Activated T-cell treated with anti-CD3 and anti-CD28 coated beads for 1 hour (primary cell): ENCODE measurements around the gene PSMG1.
"Not testable (repeated sequence)": the region's sequence is repeated elsewhere in the genome, so short reads cannot be mapped to it uniquely, and the experiment has no call there.

Experiments used
- DNase-seq: peaks from one replicate; pipeline ENCODE4 v3.0.0-alpha.2; 2020; ENCODE audit warnings: low read depth

Gene PSMG1

DNA sequence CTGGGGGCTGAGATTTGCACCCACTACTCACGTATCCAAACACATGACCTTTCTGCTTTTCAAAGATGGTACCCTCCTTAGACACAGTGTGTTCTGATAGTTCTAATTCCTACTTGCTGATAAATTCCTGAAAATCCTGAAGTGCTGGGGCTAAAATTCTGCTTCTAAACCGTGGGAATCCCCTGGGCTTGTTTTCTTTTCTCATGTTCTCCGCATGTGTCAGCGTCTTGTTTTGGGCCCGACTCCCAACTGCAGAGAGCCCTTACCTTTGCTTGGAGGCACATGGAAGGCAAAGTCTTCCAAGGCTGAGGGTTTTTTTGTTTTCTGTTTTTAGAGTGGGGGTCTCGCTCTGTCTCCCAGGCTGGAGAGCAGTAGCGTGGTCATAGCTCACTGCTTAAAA is 27.2 kb downstream of the PSMG1 start:
- DNase-seq = no peak

DNA sequence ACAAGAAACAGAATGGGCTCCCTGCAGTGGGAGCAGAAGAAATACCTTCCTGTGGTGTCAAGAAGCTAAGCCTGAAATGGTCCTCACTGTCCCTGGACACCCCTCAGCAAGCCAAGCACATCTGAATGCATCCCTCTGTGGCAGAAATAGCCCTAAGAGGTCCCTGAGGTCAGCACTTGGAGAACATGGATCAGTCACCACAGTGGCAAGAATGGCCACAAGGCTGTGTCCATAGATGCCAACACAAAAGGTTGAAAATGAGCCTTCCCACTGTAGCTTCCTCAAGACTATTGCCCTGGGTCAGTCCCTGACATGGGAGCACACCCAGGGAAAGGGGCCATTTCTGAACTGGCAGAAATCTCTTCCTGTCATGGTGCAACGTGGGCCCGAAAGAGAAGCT is 27.7 kb downstream of the PSMG1 start:
- DNase-seq = no peak

DNA sequence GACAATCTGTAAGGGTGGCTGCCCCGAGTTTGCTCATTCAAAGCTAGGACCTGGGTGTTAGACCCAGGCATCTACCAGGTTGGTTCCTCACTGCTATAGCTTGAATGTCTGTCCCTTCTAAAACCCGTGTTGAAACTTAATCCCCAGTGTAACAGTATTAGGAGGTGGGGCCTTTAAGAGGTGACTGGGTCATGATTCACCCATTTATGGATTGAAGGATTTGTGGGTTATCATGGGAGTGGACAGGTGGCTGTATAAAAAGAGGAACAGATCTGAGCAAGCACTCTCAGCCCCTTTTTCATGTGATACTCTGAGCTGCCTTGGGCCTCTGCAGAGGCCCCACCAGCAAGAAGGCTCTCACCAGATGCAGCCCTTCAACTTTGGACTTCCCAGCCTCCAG is 29.4 kb downstream of the PSMG1 start:
- no peak for DNase-seq

DNA sequence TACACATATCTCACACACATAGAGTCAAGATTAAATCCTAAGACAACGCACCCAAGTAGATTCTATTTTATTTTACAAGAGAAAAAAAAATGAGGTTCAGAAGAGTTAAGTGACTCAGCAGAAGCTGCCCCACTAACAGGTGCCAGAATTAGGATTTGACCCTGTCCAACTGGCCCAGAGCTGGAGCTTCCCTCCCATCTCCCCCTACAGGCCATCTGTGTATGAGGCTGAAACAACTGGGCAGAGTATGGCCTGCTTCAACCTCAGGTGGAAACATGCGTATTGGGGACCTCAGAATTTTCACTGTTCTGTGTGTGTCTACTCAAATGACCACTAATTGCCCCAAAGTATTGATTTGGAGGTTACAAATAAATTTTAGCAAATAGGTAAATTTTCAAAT is 29.9 kb downstream of the PSMG1 start:
- DNase-seq = no peak

DNA sequence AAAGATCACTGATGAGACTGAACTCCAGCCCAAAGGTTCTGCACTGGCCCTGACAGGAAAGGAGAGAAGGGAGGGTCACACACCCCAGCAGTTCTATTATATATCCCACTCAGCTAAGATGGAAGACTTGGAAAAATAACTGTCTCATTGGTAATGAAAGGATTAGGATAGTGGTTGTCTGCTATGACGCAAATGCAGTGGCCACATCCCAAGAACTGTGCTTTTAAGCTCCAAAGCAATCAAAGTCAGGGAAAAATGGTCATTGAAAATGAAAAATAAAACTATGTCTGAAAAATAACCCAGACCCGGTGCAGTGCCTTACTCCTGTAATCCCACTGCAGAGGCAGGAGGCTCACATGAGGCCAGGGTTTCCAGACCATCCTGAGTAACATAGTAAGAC is 31.0 kb downstream of the PSMG1 start:
- DNase-seq = no peak

DNA sequence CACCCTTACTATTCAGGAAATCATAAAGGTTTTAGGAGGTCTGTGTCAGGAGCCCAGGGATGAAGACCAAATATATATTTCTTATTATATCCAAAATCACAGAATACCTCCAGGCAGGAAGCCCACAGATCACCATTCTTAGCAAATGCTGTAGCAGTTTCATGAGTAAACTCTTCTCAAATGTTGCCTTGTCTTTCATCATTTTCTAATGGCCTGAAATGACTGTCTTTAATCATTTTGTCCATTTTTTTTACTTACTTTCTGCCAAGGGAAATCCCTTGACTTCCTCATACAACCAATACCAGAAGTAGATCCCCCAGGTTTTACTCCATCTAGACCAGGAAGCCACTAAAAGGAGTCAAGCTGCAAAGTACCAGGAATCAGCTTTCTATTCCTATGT is 32.4 kb downstream of the PSMG1 start:
- DNase-seq = no peak

DNA sequence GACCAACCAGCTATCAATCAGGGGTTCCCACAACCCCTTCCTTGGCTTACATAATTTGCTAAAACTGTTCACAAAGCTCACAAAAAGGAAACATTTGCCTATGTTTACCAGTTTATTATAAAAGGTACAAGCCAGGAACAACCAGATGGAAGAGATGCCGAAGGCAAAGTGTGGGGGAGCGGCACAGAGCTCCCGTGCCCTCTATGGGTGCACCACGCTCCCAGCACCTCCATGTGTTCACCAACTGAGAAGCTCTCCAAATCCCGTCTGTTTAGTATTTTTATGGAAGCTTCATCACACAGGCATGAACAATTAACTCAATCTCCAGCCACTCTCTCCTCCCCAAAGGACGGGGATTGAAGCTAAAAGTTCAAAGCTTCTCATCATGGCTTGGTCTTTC is 32.9 kb downstream of the PSMG1 start:
- no peak for DNase-seq

DNA sequence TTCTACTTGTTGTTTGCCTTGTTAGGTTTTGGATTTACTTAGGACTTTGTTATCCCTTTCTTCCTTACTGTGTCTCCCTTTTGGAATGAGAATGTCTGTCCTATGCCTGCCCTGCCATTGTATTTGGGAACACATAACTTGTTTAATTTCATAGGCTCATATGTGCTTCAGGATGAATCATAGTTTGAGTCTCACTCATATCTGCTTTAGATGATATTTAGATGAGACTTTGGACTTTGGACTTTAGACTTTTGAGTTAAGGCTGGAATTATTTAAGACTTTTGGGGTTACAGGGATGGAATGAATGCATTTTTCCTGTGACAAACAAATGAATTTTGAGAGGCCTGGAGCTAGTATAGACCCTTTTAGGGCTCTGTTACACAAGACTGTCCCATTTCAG is 33.4 kb downstream of the PSMG1 start:
- no peak for DNase-seq

DNA sequence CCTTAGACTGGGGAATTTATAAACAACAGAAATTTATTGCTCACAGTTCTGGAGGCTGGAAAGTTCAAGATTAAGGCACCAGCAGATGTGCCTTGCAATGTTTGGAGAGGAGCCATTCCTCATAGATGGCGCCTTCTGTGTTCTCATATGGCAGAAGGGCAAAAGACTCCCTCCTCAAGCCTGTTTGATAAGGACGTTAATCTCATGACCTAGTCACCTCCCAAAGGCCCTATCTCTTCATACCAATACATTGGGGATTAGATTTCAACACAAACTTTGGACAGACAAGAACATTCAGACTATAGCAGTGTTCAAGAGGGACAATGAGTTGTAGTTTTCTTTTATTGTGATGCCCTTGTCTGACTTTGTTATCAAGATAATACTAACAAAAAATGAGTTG is 34.3 kb downstream of the PSMG1 start:
- DNase-seq = no peak

DNA sequence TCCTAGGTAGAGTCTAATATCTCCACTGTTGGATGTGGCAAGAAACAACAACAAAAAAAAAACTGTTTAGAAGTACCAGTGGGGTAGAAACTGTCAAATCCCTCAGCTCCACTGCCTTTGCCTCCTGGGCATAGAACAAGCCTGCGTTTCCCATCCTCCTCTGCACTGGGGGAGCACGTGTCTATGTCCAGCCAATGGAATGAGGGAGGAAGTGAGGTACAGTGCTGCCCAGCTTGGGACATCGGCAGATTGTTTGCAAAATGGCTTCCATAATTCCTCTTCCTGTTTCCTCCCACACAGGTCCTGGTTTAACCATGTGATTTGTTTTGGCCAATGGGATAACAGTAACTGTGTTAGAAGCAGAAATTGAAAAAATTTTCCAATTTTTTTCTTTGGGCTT is 39.1 kb downstream of the PSMG1 start:
- DNase-seq = no peak

DNA sequence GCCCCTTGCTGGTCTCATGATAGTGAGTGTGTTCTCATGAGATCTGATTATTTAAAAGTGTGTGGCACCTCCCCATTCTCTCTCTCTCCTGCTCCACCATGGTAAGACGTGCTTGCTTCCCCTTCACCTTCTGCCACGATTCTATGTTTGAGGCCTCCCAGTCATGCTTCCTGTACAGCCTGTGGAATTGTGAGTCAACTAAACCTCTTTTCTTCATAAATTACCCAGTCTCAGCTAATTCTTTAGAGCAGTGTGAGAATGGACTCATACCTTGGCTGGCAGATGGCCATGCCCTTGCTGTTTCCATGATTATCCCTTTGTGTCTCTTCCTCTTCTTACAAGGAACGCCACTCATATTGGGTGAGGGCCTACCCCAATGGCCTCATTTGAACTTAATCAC is 40.3 kb downstream of the PSMG1 start:
- no peak for DNase-seq

DNA sequence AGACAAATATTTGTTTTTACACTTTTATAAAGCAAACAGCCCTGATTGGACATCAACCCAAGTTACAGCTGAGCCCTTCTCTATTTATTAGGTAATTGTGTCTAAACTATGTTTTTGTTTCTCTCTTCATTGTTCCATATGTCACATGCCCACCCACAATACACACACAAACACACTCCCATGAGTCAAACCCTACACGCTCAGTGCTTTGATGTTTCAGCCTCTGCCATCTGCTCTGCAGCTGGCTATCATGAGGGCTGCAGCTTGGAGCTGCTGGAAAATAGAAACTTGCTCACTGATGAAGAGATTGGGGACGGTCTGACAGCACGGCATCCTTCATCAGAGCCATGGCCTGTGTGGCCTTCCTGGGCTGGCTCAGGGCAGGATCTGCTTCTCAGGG is 41.7 kb downstream of the PSMG1 start:
- DNase-seq = no peak

DNA sequence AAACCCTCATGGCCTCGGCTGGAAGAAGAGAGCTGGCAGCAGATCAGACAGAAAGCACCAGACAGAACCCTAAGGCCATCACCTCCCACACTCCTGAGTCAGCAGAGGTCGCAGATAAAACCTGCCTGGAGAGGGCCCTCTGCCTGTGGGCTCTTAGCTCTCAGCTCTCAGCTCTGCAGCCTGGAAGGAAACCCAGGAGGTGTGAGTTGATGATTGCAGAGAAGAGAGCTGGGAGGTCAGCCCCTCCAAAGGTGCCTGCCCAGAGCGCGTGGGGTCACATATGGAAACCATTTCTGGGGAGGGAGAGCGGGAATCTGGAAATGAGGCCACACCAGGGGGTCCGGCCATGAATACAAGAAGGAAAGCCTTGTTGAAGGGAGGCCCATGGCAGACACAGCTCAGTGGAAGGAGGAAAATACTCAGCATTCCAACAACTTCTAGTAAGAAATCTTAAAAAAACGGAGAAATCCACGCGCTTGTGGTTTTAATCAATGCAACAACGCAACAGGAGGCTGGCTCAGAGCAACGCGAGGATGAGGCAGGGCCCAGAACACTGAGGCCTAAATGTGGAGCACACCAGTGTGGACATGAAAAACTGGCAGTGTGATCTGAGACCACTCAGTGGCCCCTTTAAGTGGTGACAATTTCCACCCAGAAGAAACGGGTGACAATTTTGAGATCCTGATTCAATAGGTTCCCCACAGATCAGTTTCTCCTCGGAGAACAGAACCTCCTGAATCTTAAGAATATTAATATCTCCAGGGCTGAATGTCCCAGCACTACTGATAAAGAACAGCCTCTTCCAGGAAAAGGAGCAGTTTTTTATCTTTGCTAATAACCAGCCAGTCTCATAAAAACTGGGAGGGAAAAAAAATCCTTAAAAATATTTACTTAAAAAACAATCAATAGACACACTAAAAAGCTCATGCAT is 45.7 kb downstream of the PSMG1 start:
- DNase-seq = no peak

DNA sequence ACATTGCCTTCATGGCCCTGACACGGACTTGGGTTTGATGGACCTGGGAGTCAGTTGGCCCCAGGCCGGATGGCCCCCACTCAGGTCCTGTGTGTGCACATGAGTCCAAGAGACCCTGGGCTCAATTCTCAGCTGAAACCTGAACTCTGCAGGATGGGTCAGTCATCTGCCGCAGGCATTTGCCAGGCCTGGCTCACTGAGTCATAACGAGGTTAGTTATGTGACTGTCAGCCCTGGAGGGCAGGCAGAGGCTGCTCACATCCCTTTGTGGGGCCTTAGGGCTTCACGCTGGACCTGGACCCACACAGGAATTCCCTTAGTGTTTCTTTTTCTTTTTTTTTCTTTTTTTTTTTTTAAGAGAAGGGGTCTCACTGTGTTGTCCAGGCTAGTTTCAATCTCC is 46.5 kb downstream of the PSMG1 start:
- no peak for DNase-seq

DNA sequence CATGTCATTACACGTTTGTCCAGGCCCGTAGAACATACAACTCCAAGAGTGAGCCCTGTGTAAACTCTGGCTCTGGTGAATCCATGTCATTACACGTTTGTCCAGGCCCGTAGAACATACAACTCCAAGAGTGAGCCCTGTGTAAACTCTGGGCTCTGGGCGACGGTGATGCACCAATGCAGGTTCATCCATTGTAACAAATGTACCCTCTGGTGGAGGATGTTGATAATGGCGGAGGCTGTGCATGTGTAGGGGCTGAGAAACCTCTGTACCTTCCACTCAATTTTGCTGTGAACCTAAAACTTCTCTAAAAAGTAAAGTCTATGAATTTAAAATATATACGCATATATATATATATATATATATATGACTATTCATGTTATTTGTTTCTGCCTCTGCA is 47.1 kb downstream of the PSMG1 start:
- not testable (repeated sequence) for DNase-seq

DNA sequence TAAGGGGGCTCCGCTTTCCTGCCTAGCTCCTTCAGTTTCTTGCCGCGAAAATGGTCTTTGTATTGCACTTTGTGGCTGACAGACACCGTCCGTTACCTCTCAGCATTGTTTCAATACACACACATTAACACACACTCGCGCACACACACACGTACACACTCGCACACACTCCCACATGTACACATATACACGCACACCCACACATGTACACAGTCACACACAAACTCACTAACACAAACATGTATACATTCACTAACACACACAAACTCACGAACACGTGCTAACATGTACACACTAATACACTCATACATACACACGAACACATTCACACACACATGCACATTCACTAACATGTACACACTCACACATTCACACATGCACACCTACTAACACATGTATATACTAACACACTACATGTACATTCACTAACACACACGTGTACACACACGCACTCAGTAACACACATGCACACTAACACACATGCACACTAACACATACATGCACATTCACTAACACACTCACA is 48.9 kb downstream of the PSMG1 start:
- no peak for DNase-seq

DNA sequence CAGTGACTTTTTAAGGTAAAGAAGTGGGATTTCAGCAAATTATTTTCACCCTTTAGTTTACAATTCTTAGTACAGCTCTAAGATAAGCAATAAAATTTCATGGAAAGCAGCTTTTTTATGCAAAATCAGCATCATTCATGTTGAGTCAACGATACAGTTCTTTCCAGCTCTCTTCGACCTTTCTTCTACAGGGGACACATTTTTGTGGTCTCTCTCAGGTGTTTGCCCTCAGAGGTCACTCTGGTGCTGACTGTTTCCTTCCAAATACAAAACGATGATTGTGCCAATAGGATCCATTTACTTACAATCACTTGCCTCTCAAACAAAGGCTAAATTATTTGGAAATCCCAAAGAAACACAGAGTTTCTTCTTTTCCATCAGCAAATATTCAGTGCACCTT is 51.0 kb downstream of the PSMG1 start:
- DNase-seq = no peak

DNA sequence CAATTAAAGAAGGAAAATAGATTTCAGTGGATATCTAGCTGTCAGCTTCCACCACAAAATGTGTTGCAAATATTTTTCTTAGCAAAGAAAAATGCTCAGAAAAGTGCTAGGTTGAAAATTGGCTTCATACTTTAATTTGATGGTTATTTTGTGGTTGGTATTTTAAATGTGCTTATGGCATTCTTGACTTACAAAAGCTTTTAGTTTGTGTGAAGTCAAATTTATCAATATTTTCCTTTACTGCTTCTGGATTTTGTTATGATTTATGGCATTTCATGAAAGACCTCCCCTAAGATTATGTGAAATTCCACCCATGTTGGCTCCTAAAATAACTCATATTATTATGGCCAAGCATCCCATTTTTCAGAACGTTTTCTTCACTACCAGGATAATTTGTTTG is 51.5 kb downstream of the PSMG1 start:
- no peak for DNase-seq

DNA sequence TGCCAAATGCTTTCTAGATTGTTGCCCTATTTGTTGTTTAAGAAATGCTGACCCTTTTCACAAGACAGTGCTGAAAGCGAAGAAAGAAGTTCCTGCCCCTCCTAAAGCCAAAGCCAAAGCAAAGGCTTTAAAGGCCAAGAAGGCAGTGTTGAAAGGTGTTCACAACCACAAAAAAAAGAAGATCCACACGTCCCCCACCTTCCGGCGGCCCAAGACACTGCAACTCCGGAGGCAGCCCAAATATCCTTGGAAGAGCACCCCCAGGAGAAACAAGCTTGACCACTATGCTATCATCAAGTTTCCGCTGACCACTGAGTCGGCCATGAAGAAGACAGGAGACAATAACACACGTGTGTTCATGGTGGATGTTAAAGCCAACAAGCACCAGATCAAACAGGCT is 55.7 kb downstream of the PSMG1 start:
- no peak for DNase-seq

DNA sequence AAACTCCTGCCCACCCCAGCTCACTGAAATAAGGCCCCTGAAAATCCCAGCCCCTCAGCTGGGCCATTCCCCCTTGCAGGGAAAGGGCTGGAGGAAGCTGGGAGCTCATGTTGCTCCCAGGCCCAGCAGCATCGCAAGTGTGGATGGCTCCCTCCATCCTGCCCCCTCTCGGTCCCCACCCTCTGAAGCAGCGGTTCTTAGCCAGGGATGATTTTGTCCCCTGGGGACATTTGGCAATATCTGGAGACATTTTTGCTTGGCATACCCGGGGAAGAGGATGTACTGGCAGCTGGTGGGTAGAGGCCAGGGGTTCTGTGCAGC is 56.8 kb downstream of the PSMG1 start:
- DNase-seq = no peak

DNA sequence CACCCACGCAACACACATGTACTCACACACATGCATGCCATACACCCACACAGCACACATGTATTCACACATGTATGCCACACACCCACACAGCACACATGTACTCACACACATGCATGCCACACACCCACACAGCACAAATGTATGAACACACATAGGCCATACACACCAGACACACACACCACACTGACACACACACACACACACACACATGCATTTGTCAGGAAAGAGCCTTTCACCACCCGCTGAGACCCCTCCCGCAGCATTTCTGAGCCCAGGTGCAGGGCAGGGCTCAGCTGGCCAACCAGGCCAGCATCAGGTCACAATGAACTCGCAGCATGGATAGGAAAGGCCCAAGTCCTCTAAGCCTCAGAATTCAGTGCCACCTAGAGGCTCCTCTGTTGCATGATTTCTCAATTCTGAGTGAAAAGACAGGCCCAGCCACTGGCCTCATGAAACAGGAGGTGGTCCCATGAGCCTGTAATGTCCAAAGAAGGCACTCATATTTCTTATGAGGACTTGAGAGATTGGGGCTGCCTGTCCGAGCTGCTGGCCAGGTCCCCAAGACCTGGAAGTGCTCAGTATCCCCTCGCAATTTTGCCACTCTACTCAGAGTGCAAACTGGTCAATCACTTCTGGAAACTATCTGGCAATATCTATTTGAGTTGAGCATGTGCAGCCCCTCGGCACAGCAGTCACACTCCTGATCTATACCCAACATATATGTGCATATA is 57.3 kb downstream of the PSMG1 start:
- DNase-seq = no peak
